WTC11 (cell line): ENCODE measurements around the gene SKIC8.

Experiments
- FOXJ3 ChIP-seq: sonication (generic); formaldehyde crosslinking; IDR thresholded peaks from 2 replicates; pipeline ENCODE4 v1.9.0; 2021; ENCODE audit warnings: missing genetic modification reagents, mild to moderate bottlenecking, borderline replicate concordance
- KAT7 ChIP-seq: sonication (generic); formaldehyde crosslinking; IDR thresholded peaks from 2 replicates; pipeline ENCODE4 v1.8.1; 2023; ENCODE audit warnings: missing genetic modification reagents, mild to moderate bottlenecking, borderline replicate concordance
- SMAD3 ChIP-seq: sonication (generic); formaldehyde crosslinking; IDR thresholded peaks from 2 replicates; pipeline ENCODE4 v1.8.0; 2022; ENCODE audit warnings: missing genetic modification reagents, mild to moderate bottlenecking, borderline replicate concordance
- SMAD4 ChIP-seq: sonication (generic); formaldehyde crosslinking; IDR thresholded peaks from 2 replicates; pipeline ENCODE4 v1.8.0; 2022; ENCODE audit warnings: mild to moderate bottlenecking, missing genetic modification reagents
- TF ChIP-seq, protein P1 (sequence below): sonication (generic); formaldehyde crosslinking; IDR thresholded peaks from 2 replicates; pipeline ENCODE4 v1.8.1; 2022; ENCODE audit warnings: low read depth, missing genetic modification reagents, borderline replicate concordance
- TF ChIP-seq, protein P2 (sequence below): fragments of 250-450 bp; sonication (Bioruptor Pico); IDR thresholded peaks from 2 replicates; pipeline ENCODE4 v1.9.0; 2021; ENCODE audit warnings: moderate library complexity, mild to moderate bottlenecking, inconsistent platforms, borderline replicate concordance
- TF ChIP-seq, protein P3 (sequence below): fragments of 200-600 bp; IDR thresholded peaks from 2 replicates; pipeline ENCODE4 v1.8.0; 2022; ENCODE audit warnings: antibody characterized with exemption
- TF ChIP-seq, protein P4 (sequence below): sonication (generic); formaldehyde crosslinking; IDR thresholded peaks from 2 replicates; pipeline ENCODE4 v1.8.0; 2022; ENCODE audit warnings: missing genetic modification reagents
- TF ChIP-seq, protein P5 (sequence below): sonication (generic); formaldehyde crosslinking; IDR thresholded peaks from 2 replicates; pipeline ENCODE4 v1.8.1; 2022; ENCODE audit warnings: low read depth, mild to moderate bottlenecking, moderate library complexity, missing genetic modification reagents, borderline replicate concordance
- TF ChIP-seq, protein P6 (sequence below): sonication (generic); formaldehyde crosslinking; IDR thresholded peaks from 2 replicates; pipeline ENCODE4 v1.8.0; 2022; ENCODE audit warnings: mild to moderate bottlenecking, missing genetic modification reagents

DNA sequence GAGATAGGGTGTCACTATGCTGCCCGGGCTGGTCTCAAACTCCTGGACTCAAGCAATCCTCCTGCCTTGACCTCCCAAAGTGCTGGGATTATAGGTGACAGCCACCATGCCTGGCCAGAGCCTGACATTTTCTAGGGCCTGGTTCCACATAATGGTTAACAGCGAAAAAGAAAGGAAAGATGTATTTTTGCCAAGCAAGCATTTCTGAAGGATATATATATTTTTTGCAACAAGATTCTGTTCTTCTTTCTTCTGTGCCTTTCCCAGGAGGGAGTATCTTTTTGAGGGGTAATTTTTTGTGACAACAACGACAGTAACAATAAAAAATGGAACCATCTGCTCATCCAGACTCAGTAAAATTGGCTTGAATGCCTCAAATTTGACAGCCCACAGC is 43.4 kb downstream of the SKIC8 start:
- TF ChIP-seq, protein P1, sequence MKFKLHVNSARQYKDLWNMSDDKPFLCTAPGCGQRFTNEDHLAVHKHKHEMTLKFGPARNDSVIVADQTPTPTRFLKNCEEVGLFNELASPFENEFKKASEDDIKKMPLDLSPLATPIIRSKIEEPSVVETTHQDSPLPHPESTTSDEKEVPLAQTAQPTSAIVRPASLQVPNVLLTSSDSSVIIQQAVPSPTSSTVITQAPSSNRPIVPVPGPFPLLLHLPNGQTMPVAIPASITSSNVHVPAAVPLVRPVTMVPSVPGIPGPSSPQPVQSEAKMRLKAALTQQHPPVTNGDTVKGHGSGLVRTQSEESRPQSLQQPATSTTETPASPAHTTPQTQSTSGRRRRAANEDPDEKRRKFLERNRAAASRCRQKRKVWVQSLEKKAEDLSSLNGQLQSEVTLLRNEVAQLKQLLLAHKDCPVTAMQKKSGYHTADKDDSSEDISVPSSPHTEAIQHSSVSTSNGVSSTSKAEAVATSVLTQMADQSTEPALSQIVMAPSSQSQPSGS, result no peak
- TF ChIP-seq, protein P2, sequence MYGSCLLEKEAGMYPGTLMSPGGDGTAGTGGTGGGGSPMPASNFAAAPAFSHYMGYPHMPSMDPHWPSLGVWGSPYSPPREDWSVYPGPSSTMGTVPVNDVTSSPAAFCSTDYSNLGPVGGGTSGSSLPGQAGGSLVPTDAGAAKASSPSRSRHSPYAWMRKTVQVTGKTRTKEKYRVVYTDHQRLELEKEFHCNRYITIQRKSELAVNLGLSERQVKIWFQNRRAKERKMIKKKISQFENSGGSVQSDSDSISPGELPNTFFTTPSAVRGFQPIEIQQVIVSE (CRISPR knock-in tag), result no peak
- TF ChIP-seq, protein P3, sequence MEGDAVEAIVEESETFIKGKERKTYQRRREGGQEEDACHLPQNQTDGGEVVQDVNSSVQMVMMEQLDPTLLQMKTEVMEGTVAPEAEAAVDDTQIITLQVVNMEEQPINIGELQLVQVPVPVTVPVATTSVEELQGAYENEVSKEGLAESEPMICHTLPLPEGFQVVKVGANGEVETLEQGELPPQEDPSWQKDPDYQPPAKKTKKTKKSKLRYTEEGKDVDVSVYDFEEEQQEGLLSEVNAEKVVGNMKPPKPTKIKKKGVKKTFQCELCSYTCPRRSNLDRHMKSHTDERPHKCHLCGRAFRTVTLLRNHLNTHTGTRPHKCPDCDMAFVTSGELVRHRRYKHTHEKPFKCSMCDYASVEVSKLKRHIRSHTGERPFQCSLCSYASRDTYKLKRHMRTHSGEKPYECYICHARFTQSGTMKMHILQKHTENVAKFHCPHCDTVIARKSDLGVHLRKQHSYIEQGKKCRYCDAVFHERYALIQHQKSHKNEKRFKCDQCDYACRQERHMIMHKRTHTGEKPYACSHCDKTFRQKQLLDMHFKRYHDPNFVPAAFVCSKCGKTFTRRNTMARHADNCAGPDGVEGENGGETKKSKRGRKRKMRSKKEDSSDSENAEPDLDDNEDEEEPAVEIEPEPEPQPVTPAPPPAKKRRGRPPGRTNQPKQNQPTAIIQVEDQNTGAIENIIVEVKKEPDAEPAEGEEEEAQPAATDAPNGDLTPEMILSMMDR, result no peak
- TF ChIP-seq, protein P4, sequence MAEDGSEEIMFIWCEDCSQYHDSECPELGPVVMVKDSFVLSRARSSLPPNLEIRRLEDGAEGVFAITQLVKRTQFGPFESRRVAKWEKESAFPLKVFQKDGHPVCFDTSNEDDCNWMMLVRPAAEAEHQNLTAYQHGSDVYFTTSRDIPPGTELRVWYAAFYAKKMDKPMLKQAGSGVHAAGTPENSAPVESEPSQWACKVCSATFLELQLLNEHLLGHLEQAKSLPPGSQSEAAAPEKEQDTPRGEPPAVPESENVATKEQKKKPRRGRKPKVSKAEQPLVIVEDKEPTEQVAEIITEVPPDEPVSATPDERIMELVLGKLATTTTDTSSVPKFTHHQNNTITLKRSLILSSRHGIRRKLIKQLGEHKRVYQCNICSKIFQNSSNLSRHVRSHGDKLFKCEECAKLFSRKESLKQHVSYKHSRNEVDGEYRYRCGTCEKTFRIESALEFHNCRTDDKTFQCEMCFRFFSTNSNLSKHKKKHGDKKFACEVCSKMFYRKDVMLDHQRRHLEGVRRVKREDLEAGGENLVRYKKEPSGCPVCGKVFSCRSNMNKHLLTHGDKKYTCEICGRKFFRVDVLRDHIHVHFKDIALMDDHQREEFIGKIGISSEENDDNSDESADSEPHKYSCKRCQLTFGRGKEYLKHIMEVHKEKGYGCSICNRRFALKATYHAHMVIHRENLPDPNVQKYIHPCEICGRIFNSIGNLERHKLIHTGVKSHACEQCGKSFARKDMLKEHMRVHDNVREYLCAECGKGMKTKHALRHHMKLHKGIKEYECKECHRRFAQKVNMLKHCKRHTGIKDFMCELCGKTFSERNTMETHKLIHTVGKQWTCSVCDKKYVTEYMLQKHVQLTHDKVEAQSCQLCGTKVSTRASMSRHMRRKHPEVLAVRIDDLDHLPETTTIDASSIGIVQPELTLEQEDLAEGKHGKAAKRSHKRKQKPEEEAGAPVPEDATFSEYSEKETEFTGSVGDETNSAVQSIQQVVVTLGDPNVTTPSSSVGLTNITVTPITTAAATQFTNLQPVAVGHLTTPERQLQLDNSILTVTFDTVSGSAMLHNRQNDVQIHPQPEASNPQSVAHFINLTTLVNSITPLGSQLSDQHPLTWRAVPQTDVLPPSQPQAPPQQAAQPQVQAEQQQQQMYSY (CRISPR knock-in tag), result no peak
- TF ChIP-seq, protein P5, sequence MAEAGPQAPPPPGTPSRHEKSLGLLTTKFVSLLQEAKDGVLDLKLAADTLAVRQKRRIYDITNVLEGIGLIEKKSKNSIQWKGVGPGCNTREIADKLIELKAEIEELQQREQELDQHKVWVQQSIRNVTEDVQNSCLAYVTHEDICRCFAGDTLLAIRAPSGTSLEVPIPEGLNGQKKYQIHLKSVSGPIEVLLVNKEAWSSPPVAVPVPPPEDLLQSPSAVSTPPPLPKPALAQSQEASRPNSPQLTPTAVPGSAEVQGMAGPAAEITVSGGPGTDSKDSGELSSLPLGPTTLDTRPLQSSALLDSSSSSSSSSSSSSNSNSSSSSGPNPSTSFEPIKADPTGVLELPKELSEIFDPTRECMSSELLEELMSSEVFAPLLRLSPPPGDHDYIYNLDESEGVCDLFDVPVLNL (CRISPR knock-in tag), result no peak
- TF ChIP-seq SMAD4 (CRISPR knock-in tag) (no peak), KAT7 (CRISPR knock-in tag) (no peak), FOXJ3 (CRISPR knock-in tag) (no peak), SMAD3 (CRISPR knock-in tag) (no peak)
- TF ChIP-seq, protein P6, sequence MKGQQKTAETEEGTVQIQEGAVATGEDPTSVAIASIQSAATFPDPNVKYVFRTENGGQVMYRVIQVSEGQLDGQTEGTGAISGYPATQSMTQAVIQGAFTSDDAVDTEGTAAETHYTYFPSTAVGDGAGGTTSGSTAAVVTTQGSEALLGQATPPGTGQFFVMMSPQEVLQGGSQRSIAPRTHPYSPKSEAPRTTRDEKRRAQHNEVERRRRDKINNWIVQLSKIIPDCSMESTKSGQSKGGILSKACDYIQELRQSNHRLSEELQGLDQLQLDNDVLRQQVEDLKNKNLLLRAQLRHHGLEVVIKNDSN (CRISPR knock-in tag), result no peak
